ENCODE results near the gene TMOD4.

DNA sequence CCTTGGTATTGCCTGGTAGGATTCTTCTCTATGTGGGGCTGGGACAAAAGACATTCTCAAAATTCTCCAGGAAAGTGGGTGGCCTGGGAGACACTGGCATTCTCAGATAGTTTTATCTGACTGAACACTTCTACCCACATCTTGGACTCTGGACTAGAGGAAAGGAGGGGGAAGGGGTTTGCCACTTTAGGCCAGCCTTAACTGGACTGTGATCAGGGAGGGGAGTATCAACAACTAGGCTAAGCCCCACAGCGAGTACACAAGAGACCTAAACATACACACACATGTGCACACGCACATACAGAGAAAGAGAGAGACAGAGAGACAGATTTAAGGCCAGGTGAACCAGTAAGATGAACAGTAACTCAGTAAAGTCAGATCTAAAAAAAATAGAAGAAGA is 28.1 kb downstream of the TMOD4 start:
- no peak for TF ChIP-seq CTCF (CRISPR knock-in tag; IDR thresholded peaks at IDR 0.05)
- TF ChIP-seq ZNF816 (CRISPR knock-in tag; IDR thresholded peaks at IDR 0.05; ENCODE audit: borderline replicate concordance): no peak

Measured in HepG2 (cell line).